HG03342 (cell line): Measurements from ENCODE around the gene PKNOX2.

Experiments used
- ATAC-seq: cut with Tn5 transposase; IDR thresholded peaks from one replicate; pipeline ENCODE4 v1.9.1; 2021; ENCODE audit warnings: mild to moderate bottlenecking, moderate library complexity; ENCODE audit not compliant: unreplicated experiment

Gene PKNOX2

DNA sequence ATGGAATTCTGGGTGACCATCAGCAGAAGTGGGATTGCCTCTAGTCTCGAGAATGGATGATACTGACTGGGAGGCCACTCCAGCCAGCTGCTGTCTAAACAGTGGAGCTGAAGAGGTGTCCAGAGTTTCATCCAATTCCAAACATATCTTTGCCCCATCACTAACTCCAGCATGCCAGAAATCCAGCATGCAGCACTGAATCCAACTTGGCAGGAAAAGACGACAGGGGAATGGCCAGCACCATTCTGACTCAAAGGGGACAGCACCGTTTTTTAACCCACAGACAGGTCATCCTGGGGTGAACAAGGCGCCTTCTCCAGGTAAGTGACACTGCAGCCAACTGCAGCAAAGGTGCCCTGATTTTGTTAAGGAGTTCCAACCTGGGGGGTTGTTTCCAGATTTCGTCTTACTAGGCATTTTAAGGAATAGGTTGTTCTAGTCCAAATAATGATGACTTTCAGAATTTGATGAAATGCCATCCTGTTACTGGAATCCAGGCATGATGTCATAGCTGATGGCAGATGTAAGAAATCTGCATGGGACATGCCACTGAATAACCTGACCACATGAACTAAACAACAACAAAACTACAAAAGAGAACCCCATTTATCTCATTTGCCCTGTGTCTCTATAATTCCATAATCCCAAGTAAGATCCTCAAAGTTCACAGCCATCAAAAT lies 299.2 kb downstream of the PKNOX2 start:
- no peak for ATAC-seq

DNA sequence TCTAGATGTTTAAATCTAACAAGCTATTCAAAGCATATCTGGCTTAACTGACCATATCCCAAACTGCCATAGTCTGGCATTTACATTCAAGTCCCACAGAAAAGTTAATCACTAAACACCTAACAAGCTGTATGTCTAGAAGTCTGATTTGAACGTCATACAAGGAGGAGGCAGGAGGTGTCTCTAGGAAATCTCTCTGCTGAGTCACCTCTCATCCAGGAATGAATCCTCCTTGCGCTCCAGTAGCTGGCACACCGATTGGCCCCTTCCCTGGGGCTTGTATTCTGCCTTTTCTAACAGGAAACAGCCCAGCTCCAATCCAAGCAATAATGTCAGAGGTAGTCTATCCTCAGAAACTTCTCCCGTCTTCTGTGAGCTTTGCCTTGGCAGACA lies 299.7 kb downstream of the PKNOX2 start:
- no peak for ATAC-seq

DNA sequence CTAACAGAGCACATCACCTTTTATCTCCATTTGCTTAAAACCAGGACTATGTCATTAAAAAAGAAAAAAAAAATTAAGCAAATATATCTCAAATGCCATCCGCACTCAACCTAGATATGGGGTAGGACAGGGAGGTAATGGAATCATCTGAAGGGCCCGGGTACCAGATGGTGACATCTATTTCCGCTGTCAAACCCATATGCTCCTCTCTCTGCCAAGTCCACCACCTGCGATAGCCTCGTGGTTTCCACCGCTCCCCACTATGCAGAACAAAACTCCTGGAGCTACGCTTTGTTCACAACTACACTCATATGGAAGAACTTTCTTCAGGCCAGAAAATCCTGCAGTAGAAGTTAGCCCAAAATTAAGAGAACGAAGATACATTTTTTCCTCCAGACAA lies 300.1 kb downstream of the PKNOX2 start:
- no peak for ATAC-seq

DNA sequence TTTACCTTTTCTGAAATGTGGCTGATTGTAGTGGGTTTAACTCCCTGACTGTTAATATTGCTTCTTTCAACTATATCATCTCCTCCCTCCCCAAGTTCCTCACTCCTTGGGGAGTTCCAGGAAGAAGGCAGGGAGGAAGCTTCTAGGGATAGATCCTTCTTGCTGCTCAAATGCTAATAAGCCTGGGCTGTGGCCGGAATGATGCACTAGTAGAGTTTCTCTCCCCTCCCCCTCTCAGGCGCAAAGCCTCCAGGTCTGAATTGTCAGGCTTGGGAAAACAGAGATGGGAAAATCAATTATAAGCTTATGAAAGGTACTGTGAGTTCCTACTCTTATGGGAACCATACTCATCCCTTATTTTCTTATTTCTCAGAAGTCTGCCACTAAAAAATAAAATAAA lies 300.7 kb downstream of the PKNOX2 start:
- ATAC-seq = no peak

DNA sequence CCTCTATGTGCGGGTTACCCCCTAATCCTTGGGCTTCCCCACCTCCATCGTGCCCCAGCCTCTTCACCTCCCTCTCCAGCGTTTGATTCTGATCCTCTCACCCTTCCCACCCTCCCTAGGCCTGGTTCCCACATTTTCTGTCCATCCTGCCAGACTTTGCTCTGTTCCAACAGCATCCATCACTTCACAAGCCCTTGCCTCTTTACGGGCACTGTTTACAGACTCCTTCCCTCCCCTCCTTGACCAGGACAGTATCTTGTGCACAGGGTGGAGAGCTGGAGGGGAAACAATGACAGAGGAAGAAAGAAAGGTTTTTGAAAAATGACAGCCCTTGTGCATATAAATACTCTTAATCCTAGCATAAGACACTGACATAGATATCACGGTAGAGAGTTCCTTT lies 301.1 kb downstream of the PKNOX2 start:
- no peak for ATAC-seq

DNA sequence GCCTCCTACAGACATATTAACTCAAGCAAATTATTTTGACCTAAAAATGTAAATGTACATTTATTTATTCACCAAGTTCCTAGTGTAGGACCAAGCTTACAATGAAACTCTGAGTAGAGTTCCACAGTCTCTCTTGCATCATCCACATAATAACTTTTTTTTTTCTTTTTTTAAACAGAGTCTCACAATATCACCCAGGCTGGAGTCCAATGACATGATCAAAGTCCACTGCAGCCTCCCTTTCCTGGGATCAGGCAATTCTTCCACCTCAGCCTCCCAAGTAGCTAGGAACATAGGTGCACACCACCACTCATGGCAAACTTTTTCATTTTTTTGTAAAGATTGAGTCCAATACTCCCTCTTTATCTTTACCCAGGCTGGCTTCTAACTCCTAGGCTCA lies 303.5 kb downstream of the PKNOX2 start:
- no peak for ATAC-seq

DNA sequence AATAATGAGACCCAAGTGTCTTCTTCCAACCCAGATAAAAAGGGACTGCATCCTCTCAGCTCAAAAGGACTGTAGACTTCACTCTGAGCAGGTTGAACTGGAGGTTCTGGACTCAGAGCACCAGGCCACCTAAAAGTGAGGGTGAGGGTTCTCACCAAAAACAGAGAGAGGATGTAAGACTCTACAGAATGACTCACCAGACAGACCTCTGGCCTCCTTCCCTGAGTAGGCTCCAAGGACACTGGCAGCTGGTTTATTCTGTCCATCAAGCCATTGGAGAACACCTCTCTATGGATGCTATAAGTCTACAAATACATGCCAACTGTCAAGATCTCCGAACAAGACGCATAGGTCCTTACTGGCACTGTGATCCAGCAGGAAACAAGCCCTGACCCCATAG lies 304.3 kb downstream of the PKNOX2 start:
- ATAC-seq = no peak

DNA sequence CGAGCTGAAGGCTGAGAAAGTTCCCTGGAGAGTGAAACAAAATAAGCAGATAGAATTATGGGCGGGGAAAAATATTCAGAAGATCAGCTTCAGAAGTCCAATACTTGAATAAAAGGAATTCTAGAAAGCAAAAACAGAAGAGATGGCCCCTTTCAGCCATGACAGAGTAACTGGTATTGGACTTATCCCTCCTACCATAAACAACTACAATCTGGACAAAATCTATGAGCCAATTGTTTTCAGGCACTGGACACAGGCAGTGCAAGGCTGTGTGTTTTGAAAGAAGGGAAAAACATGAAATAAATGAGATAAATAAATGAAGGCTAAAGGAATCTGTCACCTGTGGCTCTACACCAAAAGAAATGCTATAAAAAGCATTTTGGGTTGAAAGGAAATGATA lies 305.8 kb downstream of the PKNOX2 start:
- no peak for ATAC-seq

DNA sequence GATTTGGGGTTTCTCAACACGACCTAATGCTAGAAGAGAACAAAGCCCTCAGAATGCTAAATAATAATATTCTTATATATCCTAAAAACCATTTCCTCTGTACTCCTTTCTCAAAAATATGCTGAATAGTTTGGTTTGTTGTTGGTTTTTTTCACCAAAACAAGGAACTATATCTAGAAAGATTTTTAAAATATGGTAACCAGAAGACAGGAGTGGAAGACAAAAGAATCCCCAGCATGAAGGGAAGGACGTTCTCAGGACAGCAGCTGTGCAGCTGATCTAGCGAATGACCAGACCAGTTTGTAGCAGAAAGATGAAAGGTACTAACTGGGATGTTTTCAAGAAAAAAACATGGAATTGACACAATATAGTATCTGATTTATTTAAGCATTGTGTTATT lies 312.2 kb downstream of the PKNOX2 start:
- ATAC-seq = no peak

DNA sequence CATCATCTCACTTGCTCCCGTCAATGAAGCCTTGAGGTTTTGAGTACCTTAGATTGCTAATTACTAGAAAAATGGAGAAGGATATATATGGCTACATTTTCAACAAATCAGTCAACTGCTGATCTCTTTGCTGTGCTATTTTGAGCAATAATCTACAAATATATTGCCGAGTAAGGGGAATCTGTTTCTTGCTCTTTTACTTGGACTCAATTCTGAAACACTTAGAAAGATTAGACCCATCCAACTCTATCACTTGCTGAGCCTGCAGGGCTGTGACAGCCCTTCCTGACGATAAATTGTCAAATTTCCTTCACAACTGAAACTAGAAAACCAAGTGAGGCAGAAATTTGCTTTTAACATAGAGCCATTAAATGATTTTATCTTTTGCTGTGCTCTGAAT lies 314.6 kb downstream of the PKNOX2 start:
- no peak for ATAC-seq

DNA sequence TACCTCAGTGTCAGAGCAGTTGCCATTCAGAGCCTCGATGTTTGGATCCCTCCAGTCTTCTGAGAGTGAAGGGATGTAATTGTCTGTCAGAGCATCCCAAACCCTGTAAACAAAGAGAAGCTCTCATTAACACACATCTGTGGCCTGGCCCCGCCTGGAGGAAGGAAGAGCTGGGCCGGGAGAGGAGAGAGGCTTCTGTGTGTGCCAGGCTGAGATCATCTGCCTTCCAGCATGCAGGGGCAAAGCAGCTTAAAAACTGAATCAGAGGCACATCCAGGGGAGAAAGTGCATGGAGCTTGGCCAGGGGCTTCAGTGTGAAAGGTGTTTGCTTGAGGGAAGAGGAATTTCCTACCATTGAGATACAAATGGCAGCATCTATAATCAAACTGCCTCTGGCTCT lies 317.0 kb downstream of the PKNOX2 start:
- no peak for ATAC-seq
